Measurements from ENCODE around the gene ACOT12.

DNA sequence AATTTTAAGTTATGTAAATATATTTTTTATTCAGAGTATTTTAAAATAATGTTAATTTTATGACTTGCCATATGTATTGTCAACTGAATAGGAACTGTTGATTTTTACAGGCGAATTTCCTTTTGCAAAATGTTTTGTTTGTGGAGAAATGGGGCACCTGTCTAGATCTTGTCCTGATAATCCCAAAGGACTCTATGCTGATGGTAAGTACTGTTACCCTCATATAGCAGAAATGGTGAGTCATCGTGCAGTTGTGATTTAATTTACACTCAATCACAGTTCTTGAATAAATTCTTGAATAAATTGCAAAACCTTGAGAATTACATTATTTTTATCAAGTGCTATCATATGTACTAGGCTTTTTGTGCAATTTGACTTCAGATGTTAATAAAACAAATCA lies 85.1 kb downstream of the ACOT12 start:
- TF ChIP-seq, protein P1, sequence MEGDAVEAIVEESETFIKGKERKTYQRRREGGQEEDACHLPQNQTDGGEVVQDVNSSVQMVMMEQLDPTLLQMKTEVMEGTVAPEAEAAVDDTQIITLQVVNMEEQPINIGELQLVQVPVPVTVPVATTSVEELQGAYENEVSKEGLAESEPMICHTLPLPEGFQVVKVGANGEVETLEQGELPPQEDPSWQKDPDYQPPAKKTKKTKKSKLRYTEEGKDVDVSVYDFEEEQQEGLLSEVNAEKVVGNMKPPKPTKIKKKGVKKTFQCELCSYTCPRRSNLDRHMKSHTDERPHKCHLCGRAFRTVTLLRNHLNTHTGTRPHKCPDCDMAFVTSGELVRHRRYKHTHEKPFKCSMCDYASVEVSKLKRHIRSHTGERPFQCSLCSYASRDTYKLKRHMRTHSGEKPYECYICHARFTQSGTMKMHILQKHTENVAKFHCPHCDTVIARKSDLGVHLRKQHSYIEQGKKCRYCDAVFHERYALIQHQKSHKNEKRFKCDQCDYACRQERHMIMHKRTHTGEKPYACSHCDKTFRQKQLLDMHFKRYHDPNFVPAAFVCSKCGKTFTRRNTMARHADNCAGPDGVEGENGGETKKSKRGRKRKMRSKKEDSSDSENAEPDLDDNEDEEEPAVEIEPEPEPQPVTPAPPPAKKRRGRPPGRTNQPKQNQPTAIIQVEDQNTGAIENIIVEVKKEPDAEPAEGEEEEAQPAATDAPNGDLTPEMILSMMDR (IDR thresholded peaks at IDR 0.05): no peak
- no peak for TF ChIP-seq POLR2A (IDR thresholded peaks at IDR 0.05)

All from uterus (tissue), 2 donors.